MM.1S (cell line): Measurements from ENCODE around the gene SOX2.

Experiments used
- EZH2 ChIP-seq: fragments of 300-600 bp; sonication (generic); optimal IDR thresholded peaks from 2 replicates; pipeline ENCODE3; 2017; ENCODE audit warnings: low read depth, mild to moderate bottlenecking, antibody characterized with exemption, low read length, mixed read lengths
- TF ChIP-seq, protein P1 (sequence below): fragments of 300-600 bp; sonication (generic); IDR thresholded peaks from 2 replicates; pipeline ENCODE4 v1.5.1; 2016; ENCODE audit warnings: antibody characterized with exemption, low read length, mixed read lengths

DNA sequence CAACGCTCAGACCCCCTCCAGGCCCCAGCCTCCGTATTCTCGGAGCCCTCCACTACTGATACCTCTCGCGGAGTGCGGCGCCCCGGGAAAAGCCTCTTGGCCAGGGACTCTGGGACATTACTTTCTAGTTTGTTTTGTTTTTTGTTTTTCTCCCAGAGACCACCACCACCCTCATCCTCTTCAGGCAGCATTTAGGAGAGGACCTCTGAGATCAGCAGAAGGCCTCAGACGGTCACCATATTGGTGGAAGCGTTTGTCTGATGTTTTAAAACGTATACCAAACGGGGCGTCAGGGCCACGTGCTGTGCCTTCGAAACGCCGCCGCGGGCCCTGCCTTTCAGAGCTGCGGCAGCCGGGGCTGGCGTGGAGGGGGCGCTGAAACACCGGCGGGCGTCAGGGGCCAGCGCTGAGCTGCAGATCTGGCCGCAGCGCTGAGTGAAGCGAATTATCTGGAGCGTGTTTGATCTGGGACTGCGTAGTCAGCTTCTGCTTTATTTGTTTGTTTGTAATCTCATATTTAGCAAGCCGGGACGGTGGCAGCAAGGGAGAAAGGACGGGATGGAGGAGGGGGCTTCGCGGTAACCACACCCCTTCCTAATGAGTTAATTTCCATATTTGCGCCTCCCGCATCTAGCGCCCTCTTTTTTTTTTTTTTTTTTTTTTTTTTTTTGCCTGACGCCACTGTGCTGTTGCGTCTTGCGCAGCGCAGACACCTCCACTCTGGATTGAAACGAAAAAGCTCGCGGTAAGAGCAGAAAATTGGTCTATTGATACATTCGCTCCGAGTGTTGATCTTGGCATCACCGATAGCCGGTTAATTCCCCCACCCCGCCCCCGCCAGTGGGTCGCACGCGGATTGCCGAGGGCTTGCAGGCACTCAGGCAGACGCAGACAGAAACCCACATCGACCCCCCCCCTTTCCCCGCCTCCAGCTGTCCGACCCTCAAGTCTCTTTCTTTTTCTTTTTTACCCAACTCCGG is 14.9 kb downstream of the SOX2 start:
- no peak for TF ChIP-seq EZH2
- TF ChIP-seq, protein P1, sequence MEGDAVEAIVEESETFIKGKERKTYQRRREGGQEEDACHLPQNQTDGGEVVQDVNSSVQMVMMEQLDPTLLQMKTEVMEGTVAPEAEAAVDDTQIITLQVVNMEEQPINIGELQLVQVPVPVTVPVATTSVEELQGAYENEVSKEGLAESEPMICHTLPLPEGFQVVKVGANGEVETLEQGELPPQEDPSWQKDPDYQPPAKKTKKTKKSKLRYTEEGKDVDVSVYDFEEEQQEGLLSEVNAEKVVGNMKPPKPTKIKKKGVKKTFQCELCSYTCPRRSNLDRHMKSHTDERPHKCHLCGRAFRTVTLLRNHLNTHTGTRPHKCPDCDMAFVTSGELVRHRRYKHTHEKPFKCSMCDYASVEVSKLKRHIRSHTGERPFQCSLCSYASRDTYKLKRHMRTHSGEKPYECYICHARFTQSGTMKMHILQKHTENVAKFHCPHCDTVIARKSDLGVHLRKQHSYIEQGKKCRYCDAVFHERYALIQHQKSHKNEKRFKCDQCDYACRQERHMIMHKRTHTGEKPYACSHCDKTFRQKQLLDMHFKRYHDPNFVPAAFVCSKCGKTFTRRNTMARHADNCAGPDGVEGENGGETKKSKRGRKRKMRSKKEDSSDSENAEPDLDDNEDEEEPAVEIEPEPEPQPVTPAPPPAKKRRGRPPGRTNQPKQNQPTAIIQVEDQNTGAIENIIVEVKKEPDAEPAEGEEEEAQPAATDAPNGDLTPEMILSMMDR = peak; percentile 44
